GM23248 (cell line): ENCODE results near the gene CATSPERB. TPM values are rescaled to one million over a fixed set of nuclear protein-coding genes. Genes with fewer than 3 reads are reported as not detected.
A peak's percentile ranks its signal among the peaks of the same experiment; 100 is the strongest.

Source experiments
- DNase-seq: peaks from one replicate; pipeline ENCODE4 v3.0.0-alpha.2; 2015
- H2AFZ ChIP-seq: fragments of 200-600 bp; sonication (generic); 2 replicates; pipeline ENCODE4 v1.6.1; 2016; ENCODE audit warnings: antibody characterized with exemption
- H3F3A ChIP-seq: fragments of 200-600 bp; sonication (generic); 2 replicates; pipeline ENCODE4 v1.6.1; 2016; ENCODE audit warnings: mild to moderate bottlenecking, antibody characterized with exemption, mixed run types; ENCODE audit not compliant: insufficient read depth
- H3K27ac ChIP-seq: fragments of 200-600 bp; sonication (generic); 2 replicates; pipeline ENCODE4 v1.5.1; 2016; ENCODE audit warnings: mild to moderate bottlenecking
- H3K27me3 ChIP-seq: fragments of 200-600 bp; sonication (generic); replicated peaks from 2 replicates; pipeline ENCODE4 v1.6.1; 2016; ENCODE audit warnings: mild to moderate bottlenecking; ENCODE audit not compliant: insufficient read depth
- H3K36me3 ChIP-seq: fragments of 200-600 bp; sonication (generic); 2 replicates; pipeline ENCODE4 v1.6.1; 2016; ENCODE audit warnings: low read depth, mild to moderate bottlenecking
- H3K4me1 ChIP-seq: fragments of 200-600 bp; sonication (generic); 2 replicates; pipeline ENCODE4 v1.6.1; 2016; ENCODE audit warnings: mild to moderate bottlenecking; ENCODE audit not compliant: insufficient read depth
- H3K4me2 ChIP-seq: fragments of 200-600 bp; sonication (generic); one replicate; pipeline ENCODE4 v1.6.1; 2016; ENCODE audit warnings: mild to moderate bottlenecking; ENCODE audit not compliant: unreplicated experiment
- H3K4me3 ChIP-seq: fragments of 200-600 bp; sonication (generic); 2 replicates; pipeline ENCODE4 v1.5.1; 2016; ENCODE audit warnings: mild to moderate bottlenecking
- H3K79me2 ChIP-seq: fragments of 200-600 bp; sonication (generic); 2 replicates; pipeline ENCODE4 v1.6.1; 2016; ENCODE audit warnings: mild to moderate bottlenecking; ENCODE audit not compliant: insufficient read depth
- H3K9ac ChIP-seq: fragments of 200-600 bp; sonication (generic); 2 replicates; pipeline ENCODE4 v1.6.1; 2016; ENCODE audit warnings: mild to moderate bottlenecking
- H3K9me2 ChIP-seq: fragments of 200-600 bp; sonication (generic); 2 replicates; pipeline ENCODE4 v1.6.1; 2016; ENCODE audit warnings: mixed run types, mild to moderate bottlenecking, moderate library complexity; ENCODE audit not compliant: insufficient read depth
- H3K9me3 ChIP-seq: fragments of 200-600 bp; sonication (generic); one replicate; pipeline ENCODE4 v1.6.1; 2017; ENCODE audit warnings: low read depth
- H4K20me1 ChIP-seq: fragments of 200-600 bp; sonication (generic); 2 replicates; pipeline ENCODE4 v1.6.0; 2016; ENCODE audit not compliant: insufficient read depth
- EZH2 ChIP-seq: fragments of 200-600 bp; sonication (generic); IDR thresholded peaks from 2 replicates; pipeline ENCODE4 v1.6.1; 2018; ENCODE audit warnings: antibody characterized with exemption, mild to moderate bottlenecking; ENCODE audit not compliant: insufficient read depth, poor library complexity, severe bottlenecking
- EZH2phosphoT487 ChIP-seq: fragments of 200-600 bp; sonication (generic); IDR thresholded peaks from 2 replicates; pipeline ENCODE4 v1.6.1; 2018; ENCODE audit warnings: antibody characterized with exemption, moderate library complexity, mild to moderate bottlenecking, low read depth; ENCODE audit not compliant: insufficient read depth
- WGBS, 2 experiments: methylation state at CpG; one replicate each; pipeline ENCODE4 v1.1.6; 2015 to 2017; ENCODE audit warnings: low lambda C conversion rate in 2 of 2, low coverage in 1 of 2; ENCODE audit errors: missing lambda C conversion rate in 2 of 2; 5-methylcytosine and 5-hydroxymethylcytosine counted together
- in situ Hi-C: fragments of 300-500 bp; cut with MboI; formaldehyde crosslinking; loops from 2 replicates; pipeline ENCODE4 v1.15.0; 2020
- polyA plus RNA-seq: library from polyadenylated mRNA; unstranded; fragments of >200 nt; fragmentation: Nextera tagmentation; extraction: Ambion mirVana; gene quantifications from 2 replicates; pipeline ENCODE4 v1.2.1, GENCODE V29; 2016
- total RNA-seq: library from RNA; depleted of rRNA; stranded (reverse); fragments of >200 nt; shearing (Covaris generic); gene quantifications from 2 replicates; pipeline ENCODE4 v1.2.3, GENCODE V29; 2014

CATSPERB gene
- total and polyA plus RNA-seq, 2 experiments from 2014 or later: 0.11 TPM; not detected in 1

DNA sequence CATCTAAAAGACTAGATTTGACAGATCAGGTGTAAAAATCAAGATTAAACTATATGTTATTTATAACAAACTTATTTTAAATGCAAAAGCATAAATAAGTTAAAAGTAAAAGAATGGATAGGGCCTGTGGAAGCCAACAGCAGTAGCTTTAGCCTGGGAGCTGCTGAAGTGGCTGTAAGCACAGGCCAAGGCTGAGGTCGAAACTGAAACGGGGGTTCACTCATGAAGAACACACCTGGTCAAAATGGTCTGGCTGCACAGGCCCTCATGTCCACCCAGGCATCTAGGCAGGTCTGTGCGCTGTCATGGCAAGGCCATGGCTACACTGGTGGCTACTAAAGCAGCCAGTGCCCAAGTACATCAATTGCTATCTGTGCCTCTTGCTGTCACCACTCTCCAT, 23.1 kb downstream of the CATSPERB start:
- in situ Hi-C loops: no loop called here
- H3K9ac ChIP-seq: no peak overlapping the region
- H2AFZ ChIP-seq: no peak overlapping the region
- H3K9me2 ChIP-seq: no peaks in the 10 kb centered on the region
- H3K4me3 ChIP-seq: no peak overlapping the region
- no peak for DNase-seq
- H3K27ac ChIP-seq: no peak overlapping the region
- WGBS, 2 experiments: 68 to 82% methylated on average over 3 of the region's 3 CpGs
- TF ChIP-seq EZH2phosphoT487 (no peak), EZH2 (no peak)
- H3K36me3 ChIP-seq: no peaks in the 10 kb centered on the region
- H3F3A ChIP-seq: no peaks in the 10 kb centered on the region
- H3K4me1 ChIP-seq: no peaks in the 10 kb centered on the region
- no peaks in the 10 kb centered on the region for H3K79me2 ChIP-seq
- H3K27me3 ChIP-seq: no peaks in the 10 kb centered on the region
- H4K20me1 ChIP-seq: no peaks in the 10 kb centered on the region
- H3K4me2 ChIP-seq: no peak overlapping the region
- no peaks in the 10 kb centered on the region for H3K9me3 ChIP-seq

DNA sequence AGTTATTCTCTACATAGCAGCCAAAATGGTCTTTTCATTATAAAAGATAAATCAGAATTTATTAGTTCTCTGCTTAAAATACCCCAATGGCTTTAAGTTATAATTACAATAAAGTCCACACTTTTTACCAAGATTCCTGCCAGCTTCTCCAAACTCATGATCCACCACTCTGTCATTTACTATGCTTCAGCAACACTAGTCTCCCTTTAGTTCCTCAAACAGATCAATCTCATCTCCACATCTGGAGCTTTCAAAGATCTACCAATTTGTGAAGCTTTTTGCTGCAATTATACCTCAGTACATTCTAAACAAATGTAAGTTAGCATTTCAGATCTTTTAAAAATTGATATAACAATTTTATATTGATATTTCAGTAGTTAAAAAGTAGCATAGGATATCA, 24.9 kb downstream of the CATSPERB start:
- H3K27ac ChIP-seq: no peak overlapping the region
- H3K4me1 ChIP-seq: no peaks in the 10 kb centered on the region
- H3K9ac ChIP-seq: no peak overlapping the region
- no peaks in the 10 kb centered on the region for H3K9me2 ChIP-seq
- no peak overlapping the region for H3K4me3 ChIP-seq
- no peaks in the 10 kb centered on the region for H3K36me3 ChIP-seq
- H3K79me2 ChIP-seq: no peaks in the 10 kb centered on the region
- TF ChIP-seq EZH2phosphoT487: no peak
- TF ChIP-seq EZH2: no peak
- H4K20me1 ChIP-seq: no peaks in the 10 kb centered on the region
- no peak for DNase-seq
- H3F3A ChIP-seq: no peaks in the 10 kb centered on the region
- H2AFZ ChIP-seq: no peak overlapping the region
- H3K9me3 ChIP-seq: no peaks in the 10 kb centered on the region
- in situ Hi-C loops: no loop called here
- H3K27me3 ChIP-seq: no peaks in the 10 kb centered on the region
- H3K4me2 ChIP-seq: no peak overlapping the region

DNA sequence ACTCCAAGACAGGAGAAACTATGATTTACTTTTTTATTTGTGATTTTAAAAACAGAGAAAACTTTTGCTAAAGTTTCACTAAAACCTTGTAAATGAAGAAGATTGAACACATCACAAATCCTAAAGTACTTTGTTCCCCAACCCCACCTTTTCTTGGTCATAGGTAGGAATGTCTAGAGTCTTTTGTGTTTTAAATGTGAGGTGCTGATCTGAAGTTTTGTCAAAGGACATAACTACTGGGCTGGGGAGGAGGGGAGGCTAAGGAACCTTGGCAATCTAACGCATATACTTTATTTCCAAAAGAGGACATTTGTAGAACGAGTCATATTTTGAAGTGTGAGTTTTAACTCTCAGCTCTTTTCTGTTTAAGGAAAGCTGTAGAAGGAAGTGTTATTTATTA, 37.2 kb downstream of the CATSPERB start:
- H3K27ac ChIP-seq: no peak overlapping the region
- TF ChIP-seq EZH2phosphoT487: no peak
- H3K9me3 ChIP-seq: no peaks in the 10 kb centered on the region
- H3K4me2 ChIP-seq: no peak overlapping the region
- peaks cover 4% of the 10 kb centered on the region for H3K4me1 ChIP-seq
- no peak overlapping the region for H3K4me3 ChIP-seq
- DNase-seq: no peak
- in situ Hi-C loops: no loop called here
- H3F3A ChIP-seq: no peaks in the 10 kb centered on the region
- no peak overlapping the region for H3K9ac ChIP-seq
- H4K20me1 ChIP-seq: no peaks in the 10 kb centered on the region
- H3K9me2 ChIP-seq: no peaks in the 10 kb centered on the region
- no peaks in the 10 kb centered on the region for H3K79me2 ChIP-seq
- no peak overlapping the region for H2AFZ ChIP-seq
- H3K36me3 ChIP-seq: no peaks in the 10 kb centered on the region
- H3K27me3 ChIP-seq: no peaks in the 10 kb centered on the region
- 24 to 36% methylated on average over 2 of the region's 2 CpGs for WGBS, 2 experiments

DNA sequence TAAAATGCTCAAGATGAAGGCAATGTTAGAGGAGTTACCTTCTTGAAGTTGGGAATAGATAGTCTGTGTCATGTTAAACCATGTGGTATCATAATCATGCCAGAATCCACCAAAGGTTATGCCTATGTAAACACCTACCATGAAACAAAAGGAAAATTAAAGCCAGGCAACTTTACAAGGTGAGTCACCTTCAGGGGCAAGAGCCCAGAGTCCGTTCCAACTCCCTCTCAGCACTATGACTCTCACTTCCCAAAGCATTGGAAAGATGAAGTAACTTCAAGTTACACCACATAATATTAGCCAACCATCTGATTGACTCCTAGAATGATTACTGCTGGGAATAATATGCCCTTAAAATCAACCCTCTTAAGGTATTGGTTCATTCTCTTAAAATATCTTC, 38.5 kb downstream of the CATSPERB start:
- H3K36me3 ChIP-seq: no peaks in the 10 kb centered on the region
- no peaks in the 10 kb centered on the region for H4K20me1 ChIP-seq
- H3K4me3 ChIP-seq: no peak overlapping the region
- H3K4me2 ChIP-seq: peak overlapping the region; percentile 55
- no peak overlapping the region for H3K27ac ChIP-seq
- no peak overlapping the region for H3K9ac ChIP-seq
- no peaks in the 10 kb centered on the region for H3F3A ChIP-seq
- H2AFZ ChIP-seq: no peak overlapping the region
- WGBS, 2 experiments: 0 to 10% methylated on average over 1 of the region's 1 CpG
- no peaks in the 10 kb centered on the region for H3K79me2 ChIP-seq
- no peaks in the 10 kb centered on the region for H3K9me3 ChIP-seq
- peak; percentile 90 for DNase-seq
- in situ Hi-C loops: no loop called here
- H3K9me2 ChIP-seq: no peaks in the 10 kb centered on the region
- H3K27me3 ChIP-seq: no peaks in the 10 kb centered on the region
- H3K4me1 ChIP-seq: peaks cover 4% of the 10 kb centered on the region
- TF ChIP-seq EZH2 (no peak), EZH2phosphoT487 (no peak)

DNA sequence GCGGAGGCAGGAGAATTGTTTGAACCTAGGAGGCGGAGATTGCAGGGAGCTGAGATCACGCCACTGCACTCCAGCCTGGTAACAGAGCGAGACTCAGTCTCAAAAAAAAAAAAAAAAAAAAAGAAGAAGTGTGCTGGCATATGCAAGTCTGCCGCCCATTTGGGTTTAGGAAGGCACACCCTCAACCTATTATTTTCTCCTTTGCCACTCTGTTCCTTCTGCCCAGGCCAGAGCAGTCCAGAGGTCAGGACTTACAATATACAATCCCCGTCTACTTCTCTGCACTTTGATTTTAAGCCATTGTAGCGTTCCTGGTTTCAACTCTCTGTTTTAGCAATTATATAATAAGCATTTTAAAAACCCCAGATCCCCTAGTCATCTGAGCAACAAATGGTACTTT, 39.8 kb downstream of the CATSPERB start:
- Histone ChIP-seq H3K27me3 (no peaks in the 10 kb centered on the region), H3K36me3 (no peaks in the 10 kb centered on the region), H3K4me3 (no peak overlapping the region), H3K27ac (no peak overlapping the region), H3F3A (no peaks in the 10 kb centered on the region), H3K79me2 (no peaks in the 10 kb centered on the region), H3K4me1 (peaks cover 4% of the 10 kb centered on the region), H3K9me3 (no peaks in the 10 kb centered on the region), H3K9me2 (no peaks in the 10 kb centered on the region), H2AFZ (no peak overlapping the region), H3K9ac (no peak overlapping the region), H4K20me1 (no peaks in the 10 kb centered on the region), H3K4me2 (no peak overlapping the region)
- in situ Hi-C loops: no loop called here
- DNase-seq: no peak
- 68 to 71% methylated on average over 5 to 7 of the region's 7 CpGs for WGBS, 2 experiments
- TF ChIP-seq EZH2 (no peak), EZH2phosphoT487 (no peak)
